Esophagus mucosa (tissue), 1 donor: ENCODE data around the gene CDON. TPM values are rescaled to one million over a fixed set of nuclear protein-coding genes. Genes with fewer than 3 reads are reported as not detected.

Experiments used
- ATAC-seq: fragments of 200-7000 bp; cut with Tn5 transposase; one replicate; pipeline ENCODE4 v1.9.1; 2020
- total RNA-seq: library from RNA; stranded (reverse); gene quantifications from one replicate; pipeline ENCODE4 v1.2.4, GENCODE V29; 2023
- donor health status: DM: yes; HTN: yes; CAD: no.

CDON gene
- total RNA-seq, 1 donor from 2014 or later = 2.4 TPM

DNA sequence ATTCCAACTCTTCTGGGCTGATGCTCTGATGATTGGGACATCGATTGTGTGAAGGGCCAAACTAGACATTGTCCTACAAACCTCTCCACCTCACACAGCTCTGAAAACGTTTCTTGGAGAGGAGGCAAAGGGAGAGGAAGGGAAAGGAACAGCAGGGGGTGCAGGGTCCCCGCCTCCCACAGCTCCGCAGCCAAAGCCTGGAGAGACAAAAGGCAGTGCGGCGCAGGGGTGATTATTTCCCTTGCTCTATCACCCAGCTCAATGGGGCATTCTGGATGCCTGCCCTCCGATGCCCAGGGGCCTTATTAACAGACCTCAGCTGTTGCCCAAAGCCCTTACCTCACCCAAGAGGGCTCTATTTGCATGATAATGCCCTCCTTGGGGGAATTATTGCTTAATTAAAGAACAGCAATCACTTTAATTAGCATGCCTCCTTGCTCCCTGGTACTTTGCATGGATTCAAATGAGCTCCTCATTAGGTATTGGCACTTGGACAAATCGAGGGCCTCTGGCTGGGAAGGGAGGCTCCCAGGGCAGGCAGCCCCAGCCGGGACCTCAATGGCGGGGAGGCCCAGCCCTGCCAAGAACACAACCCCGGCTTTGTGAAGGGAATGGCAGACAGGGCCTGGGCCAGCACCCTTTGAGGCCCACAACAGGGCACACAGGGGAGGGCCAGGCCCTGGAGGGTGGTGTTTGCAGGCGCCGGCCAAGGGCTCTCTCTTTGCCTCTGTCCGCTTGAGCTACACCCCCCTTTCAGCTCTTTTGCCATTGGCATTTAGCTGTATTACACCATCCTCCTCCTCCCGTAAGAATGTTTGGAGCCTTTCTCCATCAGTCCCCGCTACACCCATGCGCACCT is 19.8 kb upstream of the CDON start:
- no peak for ATAC-seq

DNA sequence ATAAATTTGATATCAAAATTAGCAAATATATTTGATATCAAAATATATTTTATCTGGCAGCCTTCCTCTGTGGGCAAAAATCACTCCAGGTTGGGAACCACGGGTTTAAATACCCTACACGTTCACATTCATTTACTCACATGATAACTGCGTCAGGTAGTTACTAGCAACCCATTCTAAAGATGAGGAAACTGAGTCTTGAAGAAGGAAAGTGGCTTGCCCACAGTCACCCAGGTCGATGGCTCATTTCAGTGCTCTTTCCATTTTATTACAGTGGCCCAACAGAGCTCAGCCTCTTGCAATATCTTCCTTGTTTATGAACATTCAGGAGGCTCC is 19.2 kb upstream of the CDON start:
- ATAC-seq = no peak

DNA sequence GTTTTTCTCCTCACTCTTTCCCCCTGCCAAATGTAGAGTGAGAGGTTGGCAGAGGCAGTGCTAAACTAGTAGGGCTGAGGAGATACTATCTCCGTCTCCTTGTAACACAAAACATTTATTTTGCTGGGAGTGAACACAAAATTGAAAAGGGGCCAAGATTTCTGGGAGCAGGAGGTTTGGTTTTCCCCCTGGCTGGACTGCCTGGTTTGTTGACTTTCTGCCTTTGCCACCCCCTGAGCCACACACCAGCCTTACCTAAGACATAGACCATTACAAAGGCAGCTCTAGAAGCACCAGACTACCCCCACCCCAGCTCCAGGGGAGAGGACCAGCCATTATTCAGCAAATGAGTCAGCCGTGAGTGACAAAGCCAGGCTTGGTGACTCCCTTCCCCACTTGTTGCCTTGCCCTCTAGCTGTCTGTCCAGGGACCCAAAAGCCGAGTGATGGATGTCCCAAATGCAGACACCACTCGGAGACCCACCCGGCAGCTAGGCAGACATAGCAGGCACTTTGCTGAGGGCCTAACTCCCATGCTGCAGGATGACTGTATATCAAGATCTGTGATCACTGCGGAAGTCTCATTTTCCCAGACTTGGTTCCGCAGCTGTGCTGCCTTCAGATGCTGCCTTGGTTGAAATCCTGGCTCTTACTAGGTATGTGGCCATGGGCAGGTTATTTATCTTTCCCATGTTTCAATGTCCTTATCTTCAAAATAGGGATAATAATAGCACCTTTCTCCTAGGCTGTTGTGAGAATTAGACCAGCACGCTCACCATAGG is 17.7 kb upstream of the CDON start:
- peak; percentile 36 for ATAC-seq

DNA sequence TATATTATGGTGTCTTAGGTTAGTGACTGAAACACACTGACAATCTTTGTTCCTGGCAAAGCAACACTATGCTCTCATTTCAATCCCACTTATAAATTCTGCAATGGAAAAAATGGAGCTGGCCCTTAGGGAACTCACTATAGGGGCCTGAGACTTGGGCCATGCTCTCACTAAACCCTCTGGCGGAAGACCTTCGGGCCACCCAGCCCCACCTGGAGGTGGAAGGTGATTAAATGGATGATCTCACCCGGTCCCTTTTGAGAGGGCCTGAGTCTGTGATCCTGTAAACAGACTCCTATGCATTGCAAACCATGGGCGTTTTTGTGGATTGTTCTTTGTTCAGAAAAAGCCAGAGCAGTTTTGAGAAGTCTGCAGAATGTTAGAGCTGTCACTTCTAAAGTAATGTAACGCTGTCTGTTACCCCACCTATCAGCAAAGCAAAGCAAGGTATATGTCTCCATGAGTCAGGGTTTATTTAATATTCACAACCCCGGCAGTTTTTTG is 17.0 kb upstream of the CDON start:
- no peak for ATAC-seq

DNA sequence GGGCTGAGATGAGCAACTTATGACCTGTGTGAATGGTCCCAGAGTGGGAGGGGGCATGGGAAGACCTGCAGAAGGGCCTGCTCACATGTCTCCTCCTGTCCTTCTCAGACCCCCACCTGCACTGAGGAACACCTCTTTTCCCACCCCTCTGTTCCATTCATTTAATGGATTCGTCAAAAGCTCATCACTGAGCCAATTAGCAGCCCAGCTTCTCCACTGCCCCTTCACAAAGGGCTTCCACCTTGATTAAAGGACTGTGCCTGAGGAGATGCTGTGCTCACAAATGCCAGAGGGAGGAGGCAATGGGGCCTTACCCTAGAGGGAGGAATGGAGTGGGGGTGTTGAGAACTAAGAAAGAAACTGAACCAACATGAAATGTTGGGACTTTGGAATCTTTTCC is 14.0 kb upstream of the CDON start:
- no peak for ATAC-seq

DNA sequence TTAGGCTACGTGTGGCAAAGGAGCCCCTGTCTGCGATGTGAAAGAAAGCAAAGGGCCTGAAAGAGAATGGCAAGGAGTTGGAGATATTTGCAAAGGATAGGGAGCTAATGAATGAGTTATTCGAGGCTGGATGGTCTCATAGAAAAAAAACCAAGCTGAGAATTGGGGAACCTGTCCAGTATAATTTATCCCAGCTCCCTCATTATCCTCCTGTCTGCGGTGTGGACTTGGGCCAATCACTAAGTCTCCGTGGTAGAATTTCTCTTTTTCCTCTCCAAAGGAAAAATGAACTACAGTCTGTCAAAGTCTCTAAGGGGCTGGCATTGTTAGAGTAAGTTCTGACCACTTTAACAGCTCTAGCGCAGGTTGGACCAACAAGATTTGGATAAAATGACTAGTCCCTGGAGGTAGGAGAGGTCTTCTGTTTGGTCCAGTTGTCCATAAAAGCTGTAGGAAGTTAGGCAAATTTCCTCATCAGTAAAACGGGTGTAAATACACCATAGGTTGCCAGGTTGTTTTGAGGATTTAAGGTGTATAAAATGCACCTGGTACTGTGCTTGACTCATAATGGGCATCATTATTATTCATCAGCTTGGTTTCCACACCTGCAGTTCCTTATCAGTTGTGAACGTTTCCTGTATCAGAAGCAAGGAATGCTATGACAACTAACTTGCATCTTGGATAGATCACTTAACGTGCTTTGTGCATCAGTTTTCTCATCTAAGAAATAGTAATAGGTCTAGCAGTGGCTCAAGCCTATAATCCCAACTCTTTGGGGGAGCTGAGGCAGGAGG is 10.3 kb upstream of the CDON start:
- ATAC-seq = no peak

DNA sequence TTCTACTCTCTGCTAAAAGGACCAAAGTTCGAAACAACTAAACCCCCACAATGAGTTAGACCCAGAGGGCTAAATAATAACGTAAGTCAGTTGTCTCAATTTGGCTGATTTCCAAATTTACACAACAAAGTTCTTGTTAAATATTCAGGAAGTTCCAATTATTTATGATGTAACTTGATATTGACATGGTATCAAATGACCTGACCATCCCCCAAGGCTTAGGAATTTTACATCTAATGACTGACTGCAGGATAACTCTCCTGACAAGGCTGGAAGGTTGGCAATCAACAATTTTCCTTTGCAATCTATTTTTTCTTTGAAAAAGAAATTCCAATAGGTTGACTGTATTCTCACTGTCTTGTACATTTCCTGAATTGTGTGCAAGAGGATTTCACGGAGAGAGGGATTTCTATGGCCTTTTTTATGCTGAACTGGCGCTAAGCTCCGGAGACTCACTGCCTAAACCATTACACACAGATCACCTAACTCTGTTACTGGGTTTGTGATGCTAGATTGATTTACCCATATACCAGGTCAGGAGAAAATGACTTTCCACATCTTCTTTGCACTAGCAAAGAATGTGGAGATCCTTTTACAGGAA is 9.6 kb upstream of the CDON start:
- ATAC-seq = no peak

DNA sequence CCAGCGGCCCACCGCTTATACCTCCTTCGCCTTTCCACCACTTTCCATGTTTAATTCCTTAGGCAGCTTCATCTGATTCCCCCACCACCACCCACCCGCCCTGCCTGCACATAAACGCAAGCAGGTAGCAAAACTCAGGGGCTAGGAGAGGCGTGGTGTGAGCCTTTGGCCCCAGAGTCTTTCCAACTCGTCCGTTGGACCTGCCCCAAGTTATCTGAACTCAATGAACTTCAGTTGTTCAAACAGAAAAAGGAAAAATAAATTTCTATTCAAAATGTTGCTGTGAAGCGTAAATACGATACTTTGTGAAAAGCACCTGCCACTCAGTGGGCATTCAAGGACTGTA is 814 bp upstream of the CDON start:
- ATAC-seq = no peak

DNA sequence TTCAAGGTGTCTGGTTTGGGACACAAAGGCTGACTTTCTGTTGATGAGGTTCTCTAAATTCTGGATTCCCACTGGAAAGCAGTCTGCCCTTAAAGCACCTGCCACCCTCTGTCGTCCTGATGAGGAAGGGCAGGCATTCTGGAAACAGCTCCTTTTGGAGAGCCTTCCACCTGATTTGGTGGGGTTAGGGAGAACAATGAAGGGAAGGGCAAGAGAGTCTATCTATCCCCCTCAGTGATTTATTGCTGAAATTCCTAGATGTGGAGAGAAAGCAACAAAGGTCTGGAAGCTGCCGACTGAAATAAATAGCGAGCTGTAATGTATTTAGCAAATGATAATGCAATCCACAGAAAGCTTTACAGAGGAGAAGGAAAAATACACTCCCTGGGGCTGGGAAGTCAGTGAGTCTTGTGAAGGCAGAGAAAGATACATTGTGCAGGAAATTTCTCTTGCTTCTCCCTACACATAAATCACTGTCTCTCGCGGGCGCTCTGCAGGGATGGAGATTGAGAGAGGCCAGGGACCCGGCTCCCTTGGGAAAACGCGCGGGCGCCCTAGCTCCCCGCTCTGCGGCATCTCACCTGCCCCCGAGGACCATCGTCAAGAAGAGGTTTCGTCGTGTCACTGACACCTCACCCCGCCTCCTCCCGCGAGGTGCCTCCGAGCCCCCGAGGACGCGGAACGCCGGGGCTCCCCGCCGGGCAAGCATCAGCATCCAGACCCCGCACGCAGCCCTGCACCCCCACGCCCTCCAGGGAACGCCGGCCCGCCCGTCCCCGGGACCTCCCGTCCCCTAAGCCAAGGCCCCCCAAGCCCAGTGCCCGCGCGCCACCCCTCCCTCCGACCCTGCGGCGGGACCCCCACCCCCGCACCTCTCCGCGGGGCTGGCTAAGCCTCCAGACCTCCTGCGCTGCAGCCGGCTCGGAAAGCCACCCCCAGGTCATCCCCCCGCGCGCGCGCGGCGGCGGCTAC is 673 bp downstream of the CDON start:
- no peak for ATAC-seq

DNA sequence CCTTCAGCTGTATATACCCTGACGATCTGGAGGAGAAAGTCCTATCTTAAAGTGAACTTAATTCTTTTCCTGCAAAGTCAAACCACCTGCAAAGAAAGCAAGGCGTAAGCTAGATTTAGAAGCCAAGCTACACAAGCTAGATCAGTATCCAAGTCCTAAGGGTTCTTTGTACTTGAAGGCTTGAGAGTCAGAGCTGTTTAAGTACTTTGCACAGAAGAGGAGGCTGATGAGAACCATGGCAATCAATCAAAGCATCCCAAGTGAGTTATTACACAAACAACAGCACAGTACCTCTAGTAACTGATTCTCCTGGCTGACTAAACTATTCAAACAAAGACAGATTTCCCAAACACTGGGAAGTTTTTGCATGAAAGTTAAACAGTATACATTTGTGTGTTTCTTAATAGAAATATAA is 1.9 kb downstream of the CDON start:
- ATAC-seq = no peak

DNA sequence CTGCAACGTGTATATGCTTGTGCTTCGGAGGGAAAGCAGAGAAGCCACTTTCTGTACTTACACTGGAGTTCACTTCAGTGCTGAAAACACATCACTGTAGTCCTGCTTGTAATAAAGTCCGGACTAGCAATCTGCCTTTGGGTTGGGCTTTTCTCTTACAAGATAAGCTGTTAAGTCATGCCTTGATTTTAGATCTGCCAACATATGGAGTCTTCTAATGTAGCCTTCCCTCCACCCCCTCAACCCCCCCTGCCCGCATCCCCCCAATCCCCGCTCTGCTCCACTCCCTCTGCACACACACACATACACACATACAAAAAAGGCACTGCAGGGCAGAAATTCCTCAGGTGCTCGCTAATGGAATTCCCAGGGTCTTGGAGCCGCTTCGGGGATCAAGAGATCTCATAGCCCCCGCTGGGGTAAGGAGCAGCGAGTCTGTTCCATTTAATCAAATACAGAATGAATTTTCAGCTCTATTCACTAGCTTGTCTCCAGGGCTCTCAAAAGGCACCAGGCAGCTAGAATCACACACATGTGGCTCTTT is 3.4 kb downstream of the CDON start:
- ATAC-seq = no peak

DNA sequence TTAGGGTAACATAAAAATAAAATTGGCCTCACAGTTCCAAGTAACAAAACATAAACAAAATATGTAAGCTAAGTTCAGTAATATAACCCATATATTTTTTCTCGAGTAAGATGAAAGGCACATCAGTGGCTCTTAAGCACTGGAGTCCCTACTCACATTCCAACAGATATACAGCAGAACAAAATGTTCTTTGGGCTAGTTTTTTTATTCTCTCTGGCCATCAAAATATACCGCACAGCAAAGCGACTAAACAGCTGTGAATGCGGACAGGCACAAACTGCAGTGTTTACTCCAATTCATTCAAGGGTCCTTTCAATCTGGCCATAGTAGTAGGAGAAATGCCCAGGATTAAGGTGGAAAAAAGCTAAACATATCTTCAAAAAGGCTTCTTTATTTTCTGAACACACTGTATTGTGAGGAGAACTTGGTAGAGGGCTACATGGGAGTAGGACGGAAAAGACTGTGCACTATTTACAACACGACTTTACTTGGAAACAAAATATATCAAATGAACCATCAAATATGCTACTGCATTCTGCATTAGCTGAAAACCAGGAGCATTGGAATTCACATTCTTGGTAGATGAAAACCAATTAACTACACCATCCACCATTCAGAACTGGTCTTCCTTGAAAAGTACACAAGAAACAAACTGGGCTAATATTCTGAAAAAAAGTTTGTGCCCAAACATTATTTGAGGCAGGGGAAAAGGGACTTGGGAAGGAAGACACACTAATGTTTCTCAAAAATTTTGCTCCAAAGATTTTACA is 4.4 kb downstream of the CDON start:
- ATAC-seq = no peak

DNA sequence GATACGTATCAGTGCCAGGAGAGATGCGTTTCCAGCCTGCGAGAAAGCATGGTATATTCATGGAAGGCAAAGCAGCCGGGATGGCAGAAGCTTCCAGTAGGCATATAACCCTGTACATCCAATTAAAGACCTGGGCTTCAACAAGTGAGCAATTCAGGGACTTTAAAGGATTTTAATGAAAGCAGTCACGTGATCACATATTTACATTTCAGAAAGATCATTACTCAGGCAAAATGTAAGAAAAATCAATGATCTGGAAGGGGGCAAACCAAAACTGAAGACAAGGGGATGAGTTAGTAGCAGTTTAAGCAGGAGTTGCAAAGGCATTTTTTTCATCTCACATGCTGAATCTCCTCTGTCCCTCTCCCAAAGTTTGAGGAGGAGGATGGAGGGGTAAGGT is 7.8 kb downstream of the CDON start:
- no peak for ATAC-seq

DNA sequence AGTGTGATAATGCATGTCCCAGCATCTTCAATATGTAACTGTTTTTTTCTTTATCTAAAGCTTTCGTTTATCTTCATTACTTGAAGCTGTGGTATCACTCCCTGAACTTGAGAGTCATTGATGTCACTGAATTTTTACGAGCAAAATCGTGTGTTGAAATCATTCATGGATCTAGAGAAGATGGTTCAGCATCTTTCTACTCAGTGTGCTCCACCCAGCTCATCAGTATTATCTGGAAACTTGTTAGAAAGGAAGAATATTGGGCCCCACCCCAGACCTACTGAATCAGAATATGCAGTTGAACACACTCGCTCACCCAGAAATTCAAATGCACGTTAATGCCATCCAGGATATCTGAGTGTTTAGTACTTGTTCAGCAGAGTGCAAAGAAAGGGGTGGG is 8.3 kb downstream of the CDON start:
- ATAC-seq = no peak

DNA sequence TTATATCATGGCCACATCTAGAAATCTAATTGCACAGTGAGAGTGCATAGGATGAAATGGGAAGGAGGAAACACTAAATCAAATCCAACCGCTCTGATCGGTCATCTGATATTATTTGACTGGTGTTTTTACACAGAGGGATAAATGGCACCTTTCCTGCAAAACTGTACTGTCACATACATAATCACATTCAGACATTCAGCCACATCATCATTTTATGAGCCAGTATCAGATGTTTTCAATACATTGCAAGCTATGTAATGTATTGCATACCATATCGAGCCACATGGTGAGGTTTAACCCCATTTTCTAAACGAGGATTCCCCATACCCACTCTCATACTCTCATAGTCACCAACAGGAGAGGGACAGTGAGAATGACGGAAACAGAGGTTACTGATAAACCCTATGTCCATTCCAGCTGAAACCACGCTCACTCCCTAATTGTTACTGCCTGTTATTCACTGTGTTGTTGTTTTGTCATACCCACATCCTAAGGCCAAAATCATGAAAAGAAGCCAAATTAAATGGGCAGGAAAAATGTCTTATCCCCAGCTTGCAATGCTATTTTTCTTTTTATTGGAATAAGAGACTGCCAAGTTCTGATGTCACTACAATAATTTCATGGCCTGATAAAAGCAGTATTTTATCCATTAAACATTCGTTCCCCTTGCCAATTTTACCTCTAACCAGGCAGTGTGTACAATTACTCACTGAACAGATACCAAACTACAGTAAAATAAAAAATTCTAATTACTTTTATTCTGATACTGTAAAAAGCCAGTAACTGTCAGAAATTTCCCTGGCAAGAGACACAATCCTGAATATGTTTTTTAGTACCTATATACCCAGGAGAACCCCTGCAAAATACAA is 9.0 kb downstream of the CDON start:
- no peak for ATAC-seq

DNA sequence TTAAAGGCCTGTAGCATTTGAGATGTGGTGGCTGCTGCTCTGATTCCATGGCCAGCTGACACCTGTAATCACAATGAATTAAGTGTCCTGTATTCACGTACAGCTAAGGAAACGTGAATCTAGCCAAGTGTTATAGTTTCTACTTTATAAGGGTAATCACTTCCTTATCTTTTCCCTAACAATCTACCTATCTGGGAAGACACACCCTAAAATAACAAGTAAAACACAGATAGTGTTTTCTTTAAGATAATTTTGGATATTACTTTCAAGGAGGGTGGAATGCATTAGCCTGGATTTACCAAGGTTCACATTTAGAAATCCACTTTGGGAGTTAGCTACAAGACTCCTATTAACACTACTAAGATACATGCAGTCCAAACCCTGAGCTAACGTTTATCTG is 11.5 kb downstream of the CDON start:
- no peak for ATAC-seq

DNA sequence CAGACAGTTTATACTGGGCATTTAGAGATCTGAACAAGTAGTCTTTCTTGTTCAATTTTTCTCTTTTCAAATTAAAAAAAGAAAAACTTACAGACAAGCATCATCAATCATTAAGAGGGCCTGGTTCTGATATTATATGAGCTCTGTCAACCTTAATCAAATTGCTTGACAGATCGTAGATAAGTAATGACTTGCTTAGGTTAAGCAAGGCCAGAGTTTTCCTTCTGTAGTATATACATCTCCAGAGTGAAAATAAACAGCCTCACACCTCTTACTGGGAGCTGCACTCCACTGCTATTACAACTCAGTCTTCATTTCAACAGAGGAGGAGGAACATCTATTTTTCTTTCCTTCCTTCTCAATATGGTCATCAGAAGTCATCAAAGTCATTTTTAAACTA is 13.5 kb downstream of the CDON start:
- no peak for ATAC-seq

DNA sequence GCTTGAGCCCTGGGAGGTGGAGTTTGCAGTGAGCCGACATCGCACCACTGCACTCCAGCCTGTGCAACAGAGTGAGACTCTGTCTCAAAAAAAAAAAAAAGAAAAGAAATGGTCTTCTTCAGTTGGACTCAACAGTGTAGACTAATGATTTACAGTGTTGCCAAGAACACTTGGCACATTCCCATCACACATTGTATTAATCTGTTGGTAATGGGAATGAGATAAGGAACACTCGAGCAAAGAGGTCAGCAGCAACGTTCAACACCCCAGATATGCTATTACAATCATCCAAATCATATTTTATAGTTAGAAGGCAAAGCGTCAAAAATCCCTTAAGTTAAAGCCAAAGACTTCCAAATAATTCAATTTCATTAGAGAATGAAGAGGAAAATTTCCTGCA is 14.5 kb downstream of the CDON start:
- ATAC-seq = no peak

DNA sequence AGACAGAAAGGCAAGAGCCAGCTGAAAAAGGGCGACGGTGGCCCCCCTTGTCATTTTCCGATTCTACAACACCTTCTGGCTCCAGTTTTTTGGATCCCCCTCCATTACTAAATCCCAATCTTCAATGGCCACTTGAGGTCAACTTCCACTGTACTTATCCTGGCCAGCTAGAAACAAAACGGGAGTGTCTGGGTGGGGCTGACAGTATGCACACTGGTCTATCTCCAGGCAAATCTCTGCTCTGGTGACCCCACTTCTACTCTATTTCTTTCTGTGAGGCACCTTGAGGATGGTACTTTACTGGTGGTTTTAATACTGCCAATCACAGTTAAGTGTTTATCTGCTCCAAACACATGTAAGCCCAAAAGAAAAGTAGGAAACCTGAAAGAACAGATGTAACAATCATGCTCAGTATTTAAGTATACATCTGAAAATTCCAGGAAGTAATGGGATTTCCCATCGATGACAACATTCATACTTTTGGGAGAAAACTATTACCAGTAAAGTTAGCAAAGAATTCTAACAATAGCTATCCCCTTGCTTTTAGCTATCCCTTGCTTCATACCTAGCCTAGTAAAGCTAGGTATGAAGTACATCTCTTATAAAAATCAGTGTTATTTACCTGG is 16.0 kb downstream of the CDON start:
- no peak for ATAC-seq
